Heart right ventricle (tissue), 16 donors: Measurements from ENCODE around the gene TSSK2. TPM values are rescaled to one million over a fixed set of nuclear protein-coding genes. Genes with fewer than 3 reads are reported as not detected.

Source experiments
- ATAC-seq, 8 donors: fragments of 200-7000 bp; cut with Tn5 transposase; one replicate each; pipeline ENCODE4 v1.9.1; 2020; ENCODE audit warnings: mild to moderate bottlenecking in 8 of 8, moderate library complexity in 8 of 8, moderate number of reproducible peaks in 1 of 8
- DNase-seq, 2 donors: peaks; one replicate each; pipeline ENCODE4 v3.0.0-alpha.2; 2020
- H3K27ac ChIP-seq, 10 donors: fragments of 200-600 bp; sonication (generic) in 2 of 10; one replicate each; pipeline versions ENCODE4 v1.5.0 to v1.8.0; 2020 to 2022; ENCODE audit warnings: mild to moderate bottlenecking in 3 of 10
- H3K27me3 ChIP-seq, 7 donors: fragments of 200-600 bp; one replicate each; pipeline ENCODE4 v1.8.0; 2021 to 2022; ENCODE audit warnings: mild to moderate bottlenecking in 2 of 7
- H3K36me3 ChIP-seq, 9 donors: fragments of 200-600 bp; sonication (generic) in 1 of 9; one replicate each; pipeline versions ENCODE4 v1.5.0 to v1.8.0; 2020 to 2022; ENCODE audit warnings: mild to moderate bottlenecking in 2 of 9
- H3K4me1 ChIP-seq, 9 donors: fragments of 200-600 bp; sonication (generic) in 1 of 9; one replicate each; pipeline versions ENCODE4 v1.5.0 to v1.8.0; 2020 to 2022; ENCODE audit warnings: mild to moderate bottlenecking in 4 of 9
- H3K4me3 ChIP-seq, 10 donors: fragments of 200-600 bp; sonication (generic) in 2 of 10; one replicate each; pipeline versions ENCODE4 v1.5.0 to v1.8.0; 2020 to 2022; ENCODE audit warnings: mild to moderate bottlenecking in 7 of 10, moderate library complexity in 2 of 10
- H3K9me3 ChIP-seq, 11 donors: fragments of 200-600 bp in 10 of 11; sonication (generic) in 2 of 11; one replicate each; pipeline versions ENCODE4 v1.5.0 to v1.8.0; 2013 to 2022; ENCODE audit warnings: mild to moderate bottlenecking in 2 of 11, control low read depth in 1 of 11, moderate library complexity in 1 of 11
- CTCF ChIP-seq, 9 donors: fragments of 200-600 bp; sonication (generic) in 2 of 9; IDR thresholded peaks; one replicate each; pipeline versions ENCODE4 v1.5.0 to v1.8.0; 2021 to 2022; ENCODE audit warnings: antibody characterized with exemption in 9 of 9, mild to moderate bottlenecking in 5 of 9, moderate library complexity in 1 of 9
- WGBS, 2 donors: extraction: QIAGEN DNeasy Blood & Tissue Kit; methylation state at CpG; one replicate each; pipeline ENCODE4 v1.1.7; 2013; ENCODE audit warnings: inconsistent platforms in 1 of 2; 5-methylcytosine and 5-hydroxymethylcytosine counted together
- intact Hi-C, 10 donors: fragments of 100-400 bp; cut with DNase I; formaldehyde crosslinking; loops; one replicate each; pipeline versions ENCODE4 v1.11.1 to v1.14.2; 2022
- polyA plus RNA-seq, 2 donors: library from polyadenylated mRNA; stranded (reverse); fragments of 200-250 nt; gene quantifications; one replicate each; pipeline ENCODE4 v1.2.3, GENCODE V29; 2013
- total RNA-seq, 10 donors: library from RNA; stranded (reverse); fragmentation: NEBNext Ultra II Directional in 3 of 10; extraction: Animal tissue kit (Norgen Biotek cat#: 25700) in 3 of 10; gene quantifications; one replicate each; pipeline versions ENCODE4 v1.2.1 to v1.2.4, GENCODE V29; 2021 to 2023
- donor health status: Arrhythmogenic right ventricular cardiomyopathy.
- donor health status: ischemic (EF 13 %, LVEDD 7.1; RV severe dilation, severe dysfunction).
- donor health status: healthy with polysubstance abuse.
- donor health status: DM: no; HTN: yes; CAD: no.
- donor health status: DM: no; HTN: no; CAD: no.
- donor health status: ischemic (EF 25% LVEDD 6.9; RV normal size, moderate dysfunction).
- donor health status: ischemic (EF 25% LVEDD 5.7; RV mildly dilated, moderate dysfunction).
- donor health status: healthy.
- donor health status: DM: yes; HTN: yes; CAD: no.
- donor health status: Ischemic cardiomyopathy.
- donor health status: ischemic (EF 35%, LVEDD 5.7; RV mildly dilated, moderate dysfunction).
- donor health status: nonischemic (EF 11% LVEDD 7.7; RV severe dilation, severe dysfunction).
- donor health status: DM: yes; HTN: yes; CAD: no.
- donor health status: PGD.
- donor health status: ischemic (EF 29% LVEDD 5.4; RV normal size, mild dysfunction).
- donor health status: nonischemic (EF 23%, LVEDD 6.1; RV moderate dilation, normal function).

The TSSK2 gene
- total and polyA plus RNA-seq, 12 donors: 0.14 to 0.37 (median 0.19) TPM; not detected in 9

- H3K27ac ChIP-seq: peak overlapping the region in 9 of 10 donors; percentile 7 to 96 (median 91)
- H3K4me3 ChIP-seq: peak overlapping the region; percentile 40 to 98 (median 88)
- H3K4me1 ChIP-seq: peaks cover 25 to 45% (median 42%) of the 10 kb centered on the region in 9 donors
- TF ChIP-seq CTCF (IDR thresholded peaks at IDR 0.05): no peak
- H3K27me3 ChIP-seq: no peaks in the 10 kb centered on the region
- H3K9me3 ChIP-seq: no peaks in the 10 kb centered on the region
- WGBS, 2 donors: 18 to 19% methylated on average over 27 of the region's 27 CpGs
- ATAC-seq (peak in 6 of 8 donors; percentile 2 to 51 (median 22)), DNase-seq (no peak)
- peaks cover 0 to 10% (median 0%) of the 10 kb centered on the region in 9 donors for H3K36me3 ChIP-seq
- intact Hi-C loops: loop anchor here in 3 of 10 donors (1.0 to 2.0 kb wide), 2 partner anchors 21 to 22 kb away; partner anchors contain the start of gene ESS2 (in 3 of the 3)
These were observed 8.2 kb upstream of the TSSK2 start for GRCh38 chr22:19122752-19123492.

- ATAC-seq: no peak
- Histone ChIP-seq H3K4me3 (no peak overlapping the region), H3K36me3 (peaks cover 0 to 5% (median 0%) of the 10 kb centered on the region in 9 donors), H3K9me3 (no peaks in the 10 kb centered on the region), H3K27me3 (no peaks in the 10 kb centered on the region), H3K4me1 (peaks cover 21 to 34% (median 32%) of the 10 kb centered on the region in 9 donors), H3K27ac (no peak overlapping the region)
- no peak for TF ChIP-seq CTCF (IDR thresholded peaks at IDR 0.05)
- 82 to 89% methylated on average over 4 of the region's 4 CpGs for WGBS, 2 donors
- intact Hi-C loops: loop anchor here in 2 of 10 donors (2.0 kb wide), 1 partner anchor 21 kb away; the partner anchor contains the start of gene ESS2 (in 2 of the 2)
- DNase-seq: no peak
These were observed 7.2 kb upstream of the TSSK2 start for GRCh38 chr22:19123936-19124335.

GRCh38 chr22:19124377-19124776, 6.7 kb upstream of the TSSK2 start:
- intact Hi-C loops: no loop called here

GRCh38 chr22:19125011-19125410, 6.1 kb upstream of the TSSK2 start:
- H3K27ac ChIP-seq: no peak overlapping the region
- peaks cover 15 to 24% (median 21%) of the 10 kb centered on the region in 9 donors for H3K4me1 ChIP-seq
- intact Hi-C loops: no loop called here
- 93 to 94% methylated on average over 11 of the region's 11 CpGs for WGBS, 2 donors
- H3K9me3 ChIP-seq: no peaks in the 10 kb centered on the region
- no peak for TF ChIP-seq CTCF (IDR thresholded peaks at IDR 0.05)
- H3K27me3 ChIP-seq: no peaks in the 10 kb centered on the region
- no peak for ATAC-seq
- H3K4me3 ChIP-seq: no peak overlapping the region
- DNase-seq: no peak
- H3K36me3 ChIP-seq: peaks cover 0 to 4% (median 0%) of the 10 kb centered on the region in 9 donors

More at GRCh38 chr22:19124377-19124776, 6.7 kb upstream of the TSSK2 start:
- no peaks in the 10 kb centered on the region for H3K9me3 ChIP-seq
- DNase-seq: no peak
- TF ChIP-seq CTCF (IDR thresholded peaks at IDR 0.05): no peak
- H3K27ac ChIP-seq: no peak overlapping the region
- WGBS, 2 donors: 70 to 82% methylated on average over 4 of the region's 4 CpGs
- no peaks in the 10 kb centered on the region for H3K27me3 ChIP-seq
- peaks cover 18 to 30% (median 28%) of the 10 kb centered on the region in 9 donors for H3K4me1 ChIP-seq
- no peak for ATAC-seq
- peaks cover 0 to 5% (median 0%) of the 10 kb centered on the region in 9 donors for H3K36me3 ChIP-seq
- no peak overlapping the region for H3K4me3 ChIP-seq
